ENCODE results near the gene HRH2. TPM values are rescaled to one million over a fixed set of nuclear protein-coding genes. Genes with fewer than 3 reads are reported as not detected.

HRH2 gene
- total RNA-seq, 1 experiment from 2014 or later, result 9.3 TPM

- POLR2A ChIA-PET, result no interaction called here
- DNase-seq (ENCODE audit: low spot score), result no peak
- CTCF ChIA-PET, result interaction anchor here (4.2 kb wide), 1 partner anchor 27 kb away, joined by 21 read pairs; no protein-coding TSS in a partner anchor
- Mint-ChIP-seq H3K9me3 (peaks cover 4% of the 10 kb centered on the region; the same call in 1 of the 2 replicates), H3K27me3 (ENCODE audit: low read depth) (no peaks in the 10 kb centered on the region), H3K4me3 (no peak overlapping the region), H3K4me1 (peaks cover 33% of the 10 kb centered on the region), H3K27ac (no peak overlapping the region), H3K36me3 (peaks cover 8% of the 10 kb centered on the region)
- ATAC-seq, result no peak
- TF ChIP-seq ZNF219 (CRISPR knock-in tag; IDR thresholded peaks at IDR 0.05; ENCODE audit: borderline replicate concordance) (no peak), HMGA2 (CRISPR knock-in tag; IDR thresholded peaks at IDR 0.05) (no peak), ZNF423 (CRISPR knock-in tag; IDR thresholded peaks at IDR 0.05) (no peak), MYBL2 (CRISPR knock-in tag; IDR thresholded peaks at IDR 0.05) (no peak), TEAD1 (CRISPR knock-in tag; IDR thresholded peaks at IDR 0.05) (no peak), CBFB (CRISPR knock-in tag; IDR thresholded peaks at IDR 0.05; ENCODE audit: low read depth) (no peak)
These were observed 33.9 kb downstream of the HRH2 start for GRCh38 chr5:175691761-175692160.

GRCh38 chr5:175692235-175692995 lies 34.5 kb downstream of the HRH2 start:
- POLR2A ChIA-PET, result no interaction called here
- CTCF ChIA-PET, result interaction anchor here (6.6 to 6.9 kb wide), 2 partner anchors 37 to 158 kb away, joined by 43 to 84 read pairs; no protein-coding TSS in a partner anchor
- Mint-ChIP-seq H3K36me3 (peaks cover 8% of the 10 kb centered on the region), H3K4me3 (no peak overlapping the region), H3K9me3 (peaks cover 4% of the 10 kb centered on the region; the same call in 1 of the 2 replicates), H3K27ac (no peak overlapping the region), H3K27me3 (ENCODE audit: low read depth) (no peaks in the 10 kb centered on the region), H3K4me1 (peaks cover 34% of the 10 kb centered on the region)
- DNase-seq (ENCODE audit: low spot score), result no peak
- no peak for ATAC-seq
- no peak for TF ChIP-seq USF1 (CRISPR knock-in tag; IDR thresholded peaks at IDR 0.05)
- TF ChIP-seq ZNF138 (CRISPR knock-in tag; conservative IDR thresholded peaks at IDR 0.05), result no peak
- no peak for TF ChIP-seq TEAD4 (CRISPR knock-in tag; IDR thresholded peaks at IDR 0.05)
- no peak for TF ChIP-seq ZNF263 (CRISPR knock-in tag; IDR thresholded peaks at IDR 0.05; ENCODE audit: low read depth)
- no peak for TF ChIP-seq E2F4 (CRISPR knock-in tag; IDR thresholded peaks at IDR 0.05; ENCODE audit: borderline replicate concordance, low read depth)
- TF ChIP-seq ZNF317 (CRISPR knock-in tag; IDR thresholded peaks at IDR 0.05; ENCODE audit: borderline replicate concordance, low read depth), result no peak
- no peak for TF ChIP-seq MXD4 (CRISPR knock-in tag; IDR thresholded peaks at IDR 0.05; ENCODE audit: borderline replicate concordance)
- no peak for TF ChIP-seq NFATC4 (CRISPR knock-in tag; IDR thresholded peaks at IDR 0.05)
- TF ChIP-seq HMGA2 (CRISPR knock-in tag; IDR thresholded peaks at IDR 0.05), result no peak
- no peak for TF ChIP-seq ETV6 (CRISPR knock-in tag; IDR thresholded peaks at IDR 0.05)
- TF ChIP-seq ZNF671 (CRISPR knock-in tag; IDR thresholded peaks at IDR 0.05), result no peak
- TF ChIP-seq ZNF219 (CRISPR knock-in tag; IDR thresholded peaks at IDR 0.05; ENCODE audit: borderline replicate concordance), result no peak
- no peak for TF ChIP-seq ATF3 (CRISPR knock-in tag; conservative IDR thresholded peaks at IDR 0.05)
- TF ChIP-seq NR1H2 (CRISPR knock-in tag; IDR thresholded peaks at IDR 0.05), result no peak
- TF ChIP-seq ZNF532 (CRISPR knock-in tag; IDR thresholded peaks at IDR 0.05; ENCODE audit: borderline replicate concordance), result no peak
- no peak for TF ChIP-seq NR3C1 (CRISPR knock-in tag; conservative IDR thresholded peaks at IDR 0.05; ENCODE audit: low read depth)
- TF ChIP-seq ELF4 (CRISPR knock-in tag; IDR thresholded peaks at IDR 0.05; ENCODE audit: low read depth), result no peak
- TF ChIP-seq ZNF281 (CRISPR knock-in tag; IDR thresholded peaks at IDR 0.05), result no peak
- TF ChIP-seq IRF1 (CRISPR knock-in tag; IDR thresholded peaks at IDR 0.05), result no peak
- TF ChIP-seq USF2 (CRISPR knock-in tag; IDR thresholded peaks at IDR 0.05), result no peak

Data from WTC11 (cell line).